Measurements from ENCODE around the gene ZNF76.
A peak's percentile ranks its signal among the peaks of the same experiment; 100 is the strongest.

The ZNF76 gene

GRCh38 chr6:35273822-35274559 lies 14.5 kb downstream of the ZNF76 start:
- no peak for DNase-seq

GRCh38 chr6:35275744-35276260 lies 16.3 kb downstream of the ZNF76 start:
- DNase-seq, result no peak

- DNase-seq, result no peak
These were observed 19.2 kb downstream of the ZNF76 start for GRCh38 chr6:35278708-35279107.

- DNase-seq, result no peak
These were observed 21.4 kb downstream of the ZNF76 start for GRCh38 chr6:35280903-35281302.

- no peak for DNase-seq
These were observed 22.9 kb downstream of the ZNF76 start for GRCh38 chr6:35282472-35282871.

- DNase-seq, result no peak
These were observed 23.8 kb downstream of the ZNF76 start for GRCh38 chr6:35283361-35283760.

- DNase-seq, result no peak
These were observed 28.3 kb downstream of the ZNF76 start for GRCh38 chr6:35287671-35288396.

- DNase-seq, result no peak
These were observed 29.3 kb downstream of the ZNF76 start for GRCh38 chr6:35288834-35289233.

GRCh38 chr6:35291491-35291890 lies 32.0 kb downstream of the ZNF76 start:
- no peak for DNase-seq

GRCh38 chr6:35292494-35292893 lies 33.0 kb downstream of the ZNF76 start:
- DNase-seq, result no peak

GRCh38 chr6:35293681-35294080 lies 34.1 kb downstream of the ZNF76 start:
- no peak for DNase-seq

- DNase-seq, result no peak
These were observed 34.9 kb downstream of the ZNF76 start for GRCh38 chr6:35294308-35294945.

- DNase-seq, result no peak
These were observed 35.5 kb downstream of the ZNF76 start for GRCh38 chr6:35295036-35295435.

GRCh38 chr6:35295521-35296315 lies 36.2 kb downstream of the ZNF76 start:
- no peak for DNase-seq

- DNase-seq, result no peak
These were observed 37.5 kb downstream of the ZNF76 start for GRCh38 chr6:35296931-35297600.

- DNase-seq, result peak; percentile 46
These were observed 38.3 kb downstream of the ZNF76 start, which contains the start of gene DEF6 for GRCh38 chr6:35297601-35298481. TSS of gene DEF6 (plus strand) at chr6:35297818. CDS start at chr6:35297857, 39 bp downstream.

GRCh38 chr6:35298625-35299140 lies 39.1 kb downstream of the ZNF76 start:
- no peak for DNase-seq

- DNase-seq, result no peak
These were observed 40.1 kb downstream of the ZNF76 start for GRCh38 chr6:35299674-35300073.

GRCh38 chr6:35300848-35301247 lies 41.3 kb downstream of the ZNF76 start:
- DNase-seq, result no peak

- DNase-seq, result no peak
These were observed 43.2 kb downstream of the ZNF76 start for GRCh38 chr6:35302604-35303241.
